IMR-90 (cell line): ENCODE results near the gene TMEM235. TPM values are rescaled to one million over a fixed set of nuclear protein-coding genes. Genes with fewer than 3 reads are reported as not detected.

ENCODE experiments used
- ATAC-seq: fragments of 200-7000 bp; cut with Tn5 transposase; 2 replicates; pipeline ENCODE4 v1.9.1; 2020; ENCODE audit warnings: low read depth, mild to moderate bottlenecking, moderate library complexity
- BruUV-seq: library from RNA; stranded (reverse); fragments of 400-500 nt; replicated peaks from 2 replicates; lab custom pipeline; 2021; lab: Mats Ljungman, UMichigan
- CTCF ChIA-PET: fragments of 300-600 bp; formaldehyde crosslinking; extraction: SDS; loops from one replicate; lab custom pipeline; 2021; ENCODE audit warnings: antibody characterized with exemption; lab: Yijun Ruan, JAX
- POLR2A ChIA-PET: fragments of 300-600 bp; sonication (Branson Sonifier 250); formaldehyde crosslinking; loops from one replicate; lab custom pipeline; 2022; ENCODE audit warnings: antibody characterized with exemption; ENCODE audit not compliant: unreplicated experiment; lab: Charles Lee
- DNase-seq: peaks from one replicate; pipeline ENCODE4 v3.0.0; 2013
- H2AFZ ChIP-seq: replicated peaks from 2 replicates; pipeline ENCODE3; 2013; ENCODE audit warnings: low read length, mild to moderate bottlenecking; ENCODE audit not compliant: poor library complexity
- H2AK5ac ChIP-seq: 2 replicates; pipeline ENCODE4 v1.6.1; 2013; ENCODE audit warnings: low read depth, low read length, inconsistent platforms
- H2AK9ac ChIP-seq: replicated peaks from 2 replicates; pipeline ENCODE3; 2013; ENCODE audit warnings: mild to moderate bottlenecking, low read depth, low read length, moderate library complexity; ENCODE audit not compliant: poor library complexity
- H2BK120ac ChIP-seq: 2 replicates; pipeline ENCODE4 v1.6.1; 2013; ENCODE audit warnings: low read depth, low read length, inconsistent platforms
- H2BK15ac ChIP-seq: 3 replicates; pipeline ENCODE4 v1.6.1; 2013; ENCODE audit warnings: low read depth, low read length, inconsistent platforms
- H2BK20ac ChIP-seq: 2 replicates; pipeline ENCODE4 v1.6.1; 2013; ENCODE audit warnings: low read depth, mild to moderate bottlenecking, inconsistent platforms, low read length, moderate library complexity
- H2BK5ac ChIP-seq: 2 replicates; pipeline ENCODE4 v1.6.1; 2013; ENCODE audit warnings: mild to moderate bottlenecking, low read depth, low read length, inconsistent platforms; ENCODE audit not compliant: poor library complexity, severe bottlenecking
- H3K14ac ChIP-seq: replicated peaks from 2 replicates; pipeline ENCODE4 v1.6.1; 2013; ENCODE audit warnings: low read depth, low read length, inconsistent platforms
- H3K18ac ChIP-seq: 2 replicates; pipeline ENCODE4 v1.6.1; 2013; ENCODE audit warnings: low read depth, low read length, control low read depth
- H3K23ac ChIP-seq: 2 replicates; pipeline ENCODE4 v1.6.1; 2013; ENCODE audit warnings: low read depth, low read length, inconsistent platforms
- H3K27ac ChIP-seq: 2 replicates; pipeline ENCODE4 v1.5.1; 2013; ENCODE audit warnings: mild to moderate bottlenecking, control low read depth, low read length; ENCODE audit not compliant: insufficient read depth
- H3K27me3 ChIP-seq: 2 replicates; pipeline ENCODE4 v1.6.1; 2013; ENCODE audit warnings: low read length; ENCODE audit not compliant: control insufficient read depth, insufficient read depth
- H3K36me3 ChIP-seq: 2 replicates; pipeline ENCODE4 v1.6.1; 2013; ENCODE audit warnings: low read length, mixed read lengths; ENCODE audit not compliant: control insufficient read depth, insufficient read depth
- H3K4ac ChIP-seq: 2 replicates; pipeline ENCODE4 v1.6.1; 2013; ENCODE audit warnings: low read depth, low read length, inconsistent platforms
- H3K4me1 ChIP-seq: 2 replicates; pipeline ENCODE4 v1.6.1; 2013; ENCODE audit warnings: low read length, mixed read lengths; ENCODE audit not compliant: control insufficient read depth, insufficient read depth
- H3K4me2 ChIP-seq: 2 replicates; pipeline ENCODE4 v1.6.1; 2013; ENCODE audit warnings: low read depth, mild to moderate bottlenecking, control low read depth, low read length, moderate library complexity
- H3K4me3 ChIP-seq: 2 replicates; pipeline ENCODE4 v1.5.1; 2013; ENCODE audit warnings: low read depth, mild to moderate bottlenecking, control low read depth, low read length, moderate library complexity; ENCODE audit not compliant: insufficient read depth
- H3K56ac ChIP-seq: 2 replicates; pipeline ENCODE4 v1.6.1; 2013; ENCODE audit warnings: low read length, inconsistent platforms; ENCODE audit not compliant: insufficient read depth; ENCODE audit errors: extremely low read depth
- H3K79me1 ChIP-seq, 2 experiments: 2 replicates each; pipeline ENCODE4 v1.6.1; 2013; ENCODE audit warnings: low read length in 2 of 2, inconsistent platforms in 1 of 2, low read depth in 1 of 2
- H3K9ac ChIP-seq: 2 replicates; pipeline ENCODE4 v1.6.1; 2013; ENCODE audit warnings: low read depth, low read length, control low read depth
- H3K9me1 ChIP-seq: 2 replicates; pipeline ENCODE4 v1.6.1; 2013; ENCODE audit warnings: low read length, inconsistent platforms; ENCODE audit not compliant: insufficient read depth
- H3K9me3 ChIP-seq: 2 replicates; pipeline ENCODE4 v1.6.1; 2013; ENCODE audit warnings: low read length; ENCODE audit not compliant: control insufficient read depth, insufficient read depth
- H4K20me1 ChIP-seq: 2 replicates; pipeline ENCODE4 v1.6.1; 2013; ENCODE audit warnings: low read length, inconsistent platforms; ENCODE audit not compliant: insufficient read depth
- H4K5ac ChIP-seq: 2 replicates; pipeline ENCODE4 v1.6.1; 2013; ENCODE audit warnings: mild to moderate bottlenecking, low read depth, low read length, control low read depth
- H4K8ac ChIP-seq, 2 experiments: 2 replicates each; pipeline ENCODE4 v1.6.1; 2013; ENCODE audit warnings: low read depth in 2 of 2, low read length in 2 of 2, control low read depth in 1 of 2, inconsistent platforms in 1 of 2
- H4K91ac ChIP-seq: 2 replicates; pipeline ENCODE4 v1.6.1; 2013; ENCODE audit warnings: low read depth, low read length, inconsistent platforms; ENCODE audit not compliant: insufficient read depth
- ELK1 ChIP-seq: fragments of 150-350 bp; IDR thresholded peaks from 2 replicates; pipeline ENCODE4 v1.6.1; 2016; ENCODE audit warnings: low read depth, mild to moderate bottlenecking, low read length, moderate library complexity, borderline replicate concordance
- MXI1 ChIP-seq: IDR thresholded peaks from 2 replicates; pipeline ENCODE4 v1.6.1; 2012; ENCODE audit warnings: low read depth, mild to moderate bottlenecking, low read length, moderate library complexity, borderline replicate concordance
- NFE2L2 ChIP-seq: fragments of 150-350 bp; IDR thresholded peaks from 2 replicates; pipeline ENCODE4 v1.6.1; 2016; ENCODE audit warnings: low read depth, mild to moderate bottlenecking, low read length
- RAD21 ChIP-seq: IDR thresholded peaks from 2 replicates; pipeline ENCODE4 v1.6.1; 2012; ENCODE audit warnings: low read length, improper control_type of control experiment
- RCOR1 ChIP-seq: IDR thresholded peaks from 2 replicates; pipeline ENCODE4 v1.6.1; 2012; ENCODE audit warnings: mild to moderate bottlenecking, low read length, improper control_type of control experiment; ENCODE audit not compliant: insufficient replicate concordance
- RFX5 ChIP-seq: IDR thresholded peaks from 2 replicates; pipeline ENCODE4 v1.8.0; 2012; ENCODE audit warnings: low read depth, mild to moderate bottlenecking, low read length, moderate library complexity
- USF2 ChIP-seq: fragments of 150-350 bp; IDR thresholded peaks from 2 replicates; pipeline ENCODE4 v1.6.1; 2017; ENCODE audit warnings: mild to moderate bottlenecking, antibody characterized with exemption, low read length, low read depth
- WGBS, 2 experiments: methylation state at CpG; one replicate each; pipeline versions ENCODE4 v1.1.5 to v1.1.7; 2013; ENCODE audit warnings: missing lambda C conversion rate in 2 of 2; ENCODE audit not compliant: insufficient read length in 1 of 2; ENCODE audit errors: extremely low coverage in 2 of 2; 5-methylcytosine and 5-hydroxymethylcytosine counted together
- dilution Hi-C: fragments of 300-500 bp; cut with HindIII; formaldehyde crosslinking; loops from one replicate; pipeline ENCODE4 v1.14.3; 2018; ENCODE audit warnings: low sequenced_read_pairs; ENCODE audit not compliant: unreplicated experiment
- in situ Hi-C: fragments of 300-500 bp; cut with MboI; formaldehyde crosslinking; loops from 3 replicates; pipeline ENCODE4 v1.14.3; 2019; ENCODE audit warnings: low sequenced_read_pairs, inconsistent platforms, mixed read lengths
- intact Hi-C: fragments of 100-400 bp; cut with micrococcal nuclease; formaldehyde crosslinking; loops from 2 replicates; pipeline ENCODE4 v1.10.0; 2022
- polyA plus RNA-seq, 3 experiments: library from polyadenylated mRNA; depleted of rRNA; stranded (reverse); fragments of >200 nt; gene quantifications; 2 replicates each; pipeline ENCODE4 v1.2.3, GENCODE V29; 2012; ENCODE audit warnings: low replicate concordance in 1 of 3
- total RNA-seq: library from RNA; depleted of rRNA; stranded (reverse); fragments of >200 nt; gene quantifications from 2 replicates; pipeline ENCODE4 v1.2.3, GENCODE V29; 2012

TMEM235 gene
- total and polyA plus RNA-seq, 2 of the 4 experiments (the other 2 are of a cell fraction), result not detected

DNA sequence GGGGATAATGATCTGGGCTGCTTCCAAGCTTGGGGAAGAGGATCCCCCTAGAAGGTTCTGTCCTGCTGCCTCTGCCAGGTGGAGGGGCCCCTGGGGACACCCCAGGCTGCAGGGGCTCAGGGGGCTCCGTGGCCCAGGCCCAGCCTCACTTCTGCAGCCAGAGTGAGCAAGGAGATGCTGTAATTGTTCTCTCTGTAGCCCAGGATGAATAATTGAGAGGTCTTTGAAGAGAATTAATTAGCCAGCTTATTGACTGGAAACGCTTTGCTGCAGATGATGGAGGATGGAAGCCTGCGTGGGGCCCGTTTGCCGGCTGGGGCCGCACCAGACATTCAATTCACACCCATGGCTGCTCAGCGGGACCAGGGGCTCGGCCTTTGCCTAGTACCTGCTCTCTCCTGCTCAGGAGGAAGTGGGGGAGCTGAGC is 38.5 kb downstream of the TMEM235 start:
- Histone ChIP-seq H3K4me2 (no peak overlapping the region), H2BK5ac (no peak overlapping the region), H3K23ac (no peak overlapping the region), H3K18ac (no peak overlapping the region; the same call in 1 of the 2 replicates), H2AK9ac (no peak overlapping the region), H3K9ac (no peak overlapping the region), H4K5ac (no peak overlapping the region; the same call in 1 of the 2 replicates), H3K9me1 (no peaks in the 10 kb centered on the region), H3K79me1 (no peaks in the 10 kb centered on the region), H3K14ac (no peak overlapping the region), H3K4ac (no peak overlapping the region), H2BK20ac (no peak overlapping the region), H2AK5ac (no peak overlapping the region; the same call in 1 of the 2 replicates), H3K27me3 (peaks cover 54% of the 10 kb centered on the region), H3K4me1 (peaks cover 13% of the 10 kb centered on the region; the same call in 1 of the 2 replicates), H3K36me3 (no peaks in the 10 kb centered on the region), H3K9me3 (peaks cover 5% of the 10 kb centered on the region), H4K8ac (no peak overlapping the region), H2BK15ac (no peak overlapping the region), H3K56ac (no peak overlapping the region), H3K27ac (no peak overlapping the region), H3K4me3 (no peak overlapping the region), H2BK120ac (no peak overlapping the region), H2AFZ (no peak overlapping the region), H4K20me1 (no peaks in the 10 kb centered on the region), H4K91ac (no peak overlapping the region)
- BruUV-seq, result no TSS peak
- in situ Hi-C loops, result no loop called here
- ATAC-seq (no peak), DNase-seq (no peak)
- no peak for TF ChIP-seq MXI1
- no peak for TF ChIP-seq RCOR1
- TF ChIP-seq RAD21, result no peak
- no peak for TF ChIP-seq ELK1
- TF ChIP-seq USF2, result no peak
- TF ChIP-seq NFE2L2, result no peak
- TF ChIP-seq RFX5, result no peak
- ChIA-PET POLR2A (no interaction called here), CTCF (no interaction called here)
- 83% methylated on average over 1 of the region's 8 CpGs; no CpG with 5 or more reads in 1 of the 2 experiments for WGBS, 2 experiments
- dilution Hi-C loops, result no loop called here
- intact Hi-C loops, result no loop called here
